ENCODE results near the gene LMX1B. TPM values are rescaled to one million over a fixed set of nuclear protein-coding genes. Genes with fewer than 3 reads are reported as not detected.
"Not testable (repeated sequence)": the region's sequence is repeated elsewhere in the genome, so short reads cannot be mapped to it uniquely, and the experiment has no call there.

Gene LMX1B
- total and polyA plus RNA-seq, 11 donors: 0.15 to 1.1 (median 0.39) TPM

DNA sequence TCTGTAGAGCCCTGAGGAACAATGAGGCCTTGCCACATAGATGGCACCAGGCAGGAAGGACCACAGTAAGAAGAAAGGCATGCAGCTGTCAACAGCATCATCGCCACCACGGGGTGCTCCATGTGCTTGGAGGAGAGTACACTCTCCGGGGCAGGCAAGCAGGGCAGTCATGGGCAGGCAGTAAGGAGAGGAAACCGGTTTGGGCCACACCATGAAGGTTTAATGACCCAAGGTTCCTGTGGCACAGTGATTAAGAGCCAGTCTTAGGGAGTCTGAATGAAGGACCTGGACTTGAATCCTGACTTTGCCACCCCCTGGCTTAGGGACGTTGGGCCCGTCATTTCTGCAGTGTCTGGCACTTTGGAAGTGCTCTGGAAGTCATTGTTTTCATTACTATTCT, 110.5 kb downstream of the LMX1B start:
- Histone ChIP-seq H3K27ac (no peak overlapping the region), H3K4me3 (no peak overlapping the region), H3K27me3 (peaks cover 0 to 25% (median 9%) of the 10 kb centered on the region in 9 donors), H3K36me3 (no peaks in the 10 kb centered on the region), H3K9me3 (peaks cover 0 to 4% (median 0%) of the 10 kb centered on the region in 12 donors), H3K4me1 (peaks cover 0 to 43% (median 10%) of the 10 kb centered on the region in 12 donors)
- WGBS, 4 donors: 26 to 39% (median 33%) methylated on average over 6 of the region's 6 CpGs
- intact Hi-C loops (cut with DNase I): loop anchor here in 2 of 10 donors (5.0 kb wide), 2 partner anchors 38 to 53 kb away; no protein-coding TSS in a partner anchor
- peak; percentile 41 to 50 (median 46) for ATAC-seq
- TF ChIP-seq POLR2A (IDR thresholded peaks at IDR 0.05): no peak
- TF ChIP-seq, protein P1, sequence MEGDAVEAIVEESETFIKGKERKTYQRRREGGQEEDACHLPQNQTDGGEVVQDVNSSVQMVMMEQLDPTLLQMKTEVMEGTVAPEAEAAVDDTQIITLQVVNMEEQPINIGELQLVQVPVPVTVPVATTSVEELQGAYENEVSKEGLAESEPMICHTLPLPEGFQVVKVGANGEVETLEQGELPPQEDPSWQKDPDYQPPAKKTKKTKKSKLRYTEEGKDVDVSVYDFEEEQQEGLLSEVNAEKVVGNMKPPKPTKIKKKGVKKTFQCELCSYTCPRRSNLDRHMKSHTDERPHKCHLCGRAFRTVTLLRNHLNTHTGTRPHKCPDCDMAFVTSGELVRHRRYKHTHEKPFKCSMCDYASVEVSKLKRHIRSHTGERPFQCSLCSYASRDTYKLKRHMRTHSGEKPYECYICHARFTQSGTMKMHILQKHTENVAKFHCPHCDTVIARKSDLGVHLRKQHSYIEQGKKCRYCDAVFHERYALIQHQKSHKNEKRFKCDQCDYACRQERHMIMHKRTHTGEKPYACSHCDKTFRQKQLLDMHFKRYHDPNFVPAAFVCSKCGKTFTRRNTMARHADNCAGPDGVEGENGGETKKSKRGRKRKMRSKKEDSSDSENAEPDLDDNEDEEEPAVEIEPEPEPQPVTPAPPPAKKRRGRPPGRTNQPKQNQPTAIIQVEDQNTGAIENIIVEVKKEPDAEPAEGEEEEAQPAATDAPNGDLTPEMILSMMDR (IDR thresholded peaks at IDR 0.05): no peak
- DNase-seq: peak in 2 of 5 donors; percentile 38 to 44

- ATAC-seq; intact Hi-C loops (cut with DNase I); H3K36me3 ChIP-seq; DNase-seq; H3K9me3 ChIP-seq; H3K27ac ChIP-seq; H3K4me3 ChIP-seq: not testable (repeated sequence)
- Histone ChIP-seq H3K27me3 (peaks cover 0 to 25% (median 8%) of the 10 kb centered on the region in 9 donors), H3K4me1 (peaks cover 0 to 31% (median 10%) of the 10 kb centered on the region in 12 donors)
- 78 to 88% (median 83%) methylated on average over 4 of the region's 4 CpGs for WGBS, 4 donors
These were observed 111.8 kb downstream of the LMX1B start for GRCh38 chr9:126725485-126725884.

GRCh38 chr9:126728210-126728609, 114.5 kb downstream of the LMX1B start:
- H3K4me3 ChIP-seq; H3K36me3 ChIP-seq; ATAC-seq; H3K27ac ChIP-seq; intact Hi-C loops (cut with DNase I); H3K9me3 ChIP-seq; DNase-seq: not testable (repeated sequence)
- 84 to 87% (median 85%) methylated on average over 8 of the region's 8 CpGs for WGBS, 4 donors
- peaks cover 0 to 21% (median 2%) of the 10 kb centered on the region in 9 donors for H3K27me3 ChIP-seq
- peaks cover 0 to 10% (median under 1%) of the 10 kb centered on the region in 12 donors for H3K4me1 ChIP-seq

DNA sequence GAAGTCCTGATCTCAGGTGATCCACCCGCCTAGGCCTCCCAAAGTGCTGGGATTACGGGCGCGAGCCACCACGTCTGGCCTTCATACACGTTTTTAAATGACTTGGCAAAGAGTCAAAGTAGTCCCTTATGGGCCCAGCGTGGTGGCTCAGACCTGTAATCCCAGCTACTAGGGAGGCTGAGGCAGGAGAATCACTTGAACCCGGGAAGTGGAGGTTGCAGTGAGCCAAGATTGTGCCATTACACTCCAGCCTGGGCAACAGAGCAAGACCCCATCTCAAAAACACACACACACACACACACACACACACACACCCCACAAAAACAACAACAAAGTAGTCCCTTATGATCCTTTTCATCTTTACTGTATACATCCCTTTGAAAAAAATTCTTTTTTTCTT, 116.9 kb downstream of the LMX1B start:
- DNase-seq; H3K27ac ChIP-seq; intact Hi-C loops (cut with DNase I); H3K4me3 ChIP-seq; H3K36me3 ChIP-seq; H3K4me1 ChIP-seq; ATAC-seq: not testable (repeated sequence)
- H3K9me3 ChIP-seq: peaks cover 0 to 14% (median 9%) of the 10 kb centered on the region in 12 donors
- H3K27me3 ChIP-seq: peaks cover 0 to 19% (median 0%) of the 10 kb centered on the region in 9 donors
- 81 to 89% (median 87%) methylated on average over 8 of the region's 8 CpGs for WGBS, 4 donors

- 77 to 83% (median 82%) methylated on average over 3 of the region's 3 CpGs for WGBS, 4 donors
- intact Hi-C loops (cut with DNase I): no loop called here
- no peak for TF ChIP-seq POLR2A (IDR thresholded peaks at IDR 0.05)
- TF ChIP-seq, protein P1 (IDR thresholded peaks at IDR 0.05): no peak
- Histone ChIP-seq H3K4me3 (no peak overlapping the region), H3K27me3 (peaks cover 0 to 19% (median 0%) of the 10 kb centered on the region in 9 donors), H3K4me1 (no peaks in the 10 kb centered on the region), H3K27ac (no peak overlapping the region), H3K9me3 (peaks cover 0 to 23% (median 16%) of the 10 kb centered on the region in 12 donors), H3K36me3 (no peaks in the 10 kb centered on the region)
- ATAC-seq: no peak
- DNase-seq: no peak
These were observed 119.3 kb downstream of the LMX1B start for GRCh38 chr9:126733005-126733404.

GRCh38 chr9:126734877-126735276, 121.1 kb downstream of the LMX1B start:
- H3K4me3 ChIP-seq: no peak overlapping the region
- intact Hi-C loops (cut with DNase I): no loop called here
- DNase-seq (no peak), ATAC-seq (no peak)
- peaks cover 0 to 23% (median 16%) of the 10 kb centered on the region in 12 donors for H3K9me3 ChIP-seq
- TF ChIP-seq, protein P1 (IDR thresholded peaks at IDR 0.05): no peak
- no peak for TF ChIP-seq POLR2A (IDR thresholded peaks at IDR 0.05)
- peaks cover 0 to 19% (median 0%) of the 10 kb centered on the region in 9 donors for H3K27me3 ChIP-seq
- no peaks in the 10 kb centered on the region for H3K36me3 ChIP-seq
- WGBS, 4 donors: 61 to 76% (median 72%) methylated on average over 2 of the region's 2 CpGs
- no peak overlapping the region for H3K27ac ChIP-seq
- H3K4me1 ChIP-seq: no peaks in the 10 kb centered on the region
